Type B pancreatic cell (in vitro differentiated cells): ENCODE results near the gene PKP3. TPM values are rescaled to one million over a fixed set of nuclear protein-coding genes. Genes with fewer than 3 reads are reported as not detected.
A peak's percentile ranks its signal among the peaks of the same experiment; 100 is the strongest.

Experiments
- DNase-seq: peaks from one replicate; pipeline ENCODE4 v3.0.0; 2021; ENCODE audit warnings: mixed read lengths; ENCODE audit not compliant: unreplicated experiment; ENCODE audit errors: extremely low spot score
- H3K27ac Mint-ChIP-seq: 2 replicates; pipeline ENCODE4 v1.8.0; 2021; ENCODE audit warnings: mild to moderate bottlenecking, mixed read lengths
- H3K27me3 Mint-ChIP-seq: 2 replicates; pipeline ENCODE4 v1.8.0; 2021; ENCODE audit warnings: mixed read lengths
- H3K36me3 Mint-ChIP-seq: 2 replicates; pipeline ENCODE4 v1.8.0; 2021; ENCODE audit warnings: mixed read lengths
- H3K4me1 Mint-ChIP-seq: one replicate; pipeline ENCODE4 v1.8.0; 2021; ENCODE audit warnings: mixed read lengths; ENCODE audit not compliant: unreplicated experiment
- H3K4me3 Mint-ChIP-seq: 2 replicates; pipeline ENCODE4 v1.8.0; 2021; ENCODE audit warnings: mild to moderate bottlenecking, mixed read lengths
- H3K9me3 Mint-ChIP-seq: 2 replicates; pipeline ENCODE4 v1.8.0; 2021; ENCODE audit warnings: mixed read lengths
- total RNA-seq: library from RNA; stranded (reverse); gene quantifications from 2 replicates; pipeline ENCODE4 v1.2.1, GENCODE V29; 2021; ENCODE audit warnings: low replicate concordance
- TF ChIP-seq, protein P1 (sequence below): fragments of 200-600 bp; sonication (generic); conservative IDR thresholded peaks from 2 replicates; pipeline ENCODE4 v1.5.0; 2021; ENCODE audit warnings: antibody characterized with exemption, mild to moderate bottlenecking

Gene PKP3
- total RNA-seq, 1 donor from 2014 or later = 51.6 TPM

DNA sequence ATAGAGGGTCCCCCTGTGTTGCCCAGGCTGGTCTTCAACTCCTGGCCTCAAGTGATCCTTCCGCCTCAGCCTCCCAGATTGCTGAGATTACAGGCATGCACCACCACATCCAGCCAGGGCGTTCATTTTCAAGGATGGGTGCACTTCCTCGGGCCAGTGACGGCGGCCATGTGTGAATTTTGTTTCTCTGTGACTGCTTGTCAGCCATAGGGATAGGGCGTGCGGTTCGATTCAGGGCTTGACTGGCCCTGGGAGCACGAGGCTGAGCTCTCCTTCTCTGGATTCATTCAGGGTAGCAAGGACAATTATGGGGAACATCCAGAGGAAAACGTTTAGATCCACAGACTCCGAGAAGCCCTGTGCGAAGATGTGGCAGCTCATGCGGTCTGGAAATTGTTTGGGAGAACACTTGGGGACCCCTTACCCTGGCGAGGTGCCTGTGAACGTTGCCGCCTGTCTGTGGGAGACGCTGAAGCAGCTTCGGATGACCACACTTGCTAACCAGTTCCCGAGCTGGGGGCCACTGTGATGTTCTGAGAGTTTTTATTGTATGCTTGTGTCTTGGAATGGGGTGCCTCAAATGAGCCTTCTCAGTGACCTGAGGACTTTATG lies 59.0 kb downstream of the PKP3 start:
- Mint-ChIP-seq H3K4me1 (peaks cover 16% of the 10 kb centered on the region), H3K4me3 (peak overlapping the region; percentile 49), H3K36me3 (peaks cover 11% of the 10 kb centered on the region), H3K27ac (peak overlapping the region; percentile 16), H3K27me3 (no peaks in the 10 kb centered on the region), H3K9me3 (no peaks in the 10 kb centered on the region)
- TF ChIP-seq, protein P1, sequence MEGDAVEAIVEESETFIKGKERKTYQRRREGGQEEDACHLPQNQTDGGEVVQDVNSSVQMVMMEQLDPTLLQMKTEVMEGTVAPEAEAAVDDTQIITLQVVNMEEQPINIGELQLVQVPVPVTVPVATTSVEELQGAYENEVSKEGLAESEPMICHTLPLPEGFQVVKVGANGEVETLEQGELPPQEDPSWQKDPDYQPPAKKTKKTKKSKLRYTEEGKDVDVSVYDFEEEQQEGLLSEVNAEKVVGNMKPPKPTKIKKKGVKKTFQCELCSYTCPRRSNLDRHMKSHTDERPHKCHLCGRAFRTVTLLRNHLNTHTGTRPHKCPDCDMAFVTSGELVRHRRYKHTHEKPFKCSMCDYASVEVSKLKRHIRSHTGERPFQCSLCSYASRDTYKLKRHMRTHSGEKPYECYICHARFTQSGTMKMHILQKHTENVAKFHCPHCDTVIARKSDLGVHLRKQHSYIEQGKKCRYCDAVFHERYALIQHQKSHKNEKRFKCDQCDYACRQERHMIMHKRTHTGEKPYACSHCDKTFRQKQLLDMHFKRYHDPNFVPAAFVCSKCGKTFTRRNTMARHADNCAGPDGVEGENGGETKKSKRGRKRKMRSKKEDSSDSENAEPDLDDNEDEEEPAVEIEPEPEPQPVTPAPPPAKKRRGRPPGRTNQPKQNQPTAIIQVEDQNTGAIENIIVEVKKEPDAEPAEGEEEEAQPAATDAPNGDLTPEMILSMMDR = no peak
- DNase-seq = no peak

DNA sequence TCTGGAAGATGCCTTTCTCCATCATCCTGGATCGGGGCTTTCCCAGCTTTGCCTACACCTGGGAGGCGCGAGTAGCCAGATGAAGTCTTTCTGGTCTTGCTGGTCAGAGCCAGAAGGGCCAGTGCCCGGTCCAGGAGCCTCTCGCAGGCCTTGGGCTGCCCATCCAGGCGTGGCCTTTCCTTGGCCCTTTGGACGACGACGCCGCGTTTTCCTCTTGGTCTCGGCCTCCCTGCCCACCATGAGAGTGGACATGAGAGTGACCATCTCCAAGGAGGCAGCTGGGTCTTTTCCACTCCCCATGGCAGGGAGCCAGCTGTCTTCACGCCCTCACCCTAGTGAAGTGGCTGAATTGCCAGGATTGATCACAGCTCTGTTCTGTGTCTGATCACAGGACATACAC lies 59.6 kb downstream of the PKP3 start:
- H3K27ac Mint-ChIP-seq = no peak overlapping the region
- no peaks in the 10 kb centered on the region for H3K9me3 Mint-ChIP-seq
- TF ChIP-seq, protein P1 = no peak
- DNase-seq = no peak
- peak overlapping the region; percentile 8 for H3K4me3 Mint-ChIP-seq
- H3K4me1 Mint-ChIP-seq = peaks cover 16% of the 10 kb centered on the region
- no peaks in the 10 kb centered on the region for H3K27me3 Mint-ChIP-seq
- peaks cover 11% of the 10 kb centered on the region for H3K36me3 Mint-ChIP-seq

DNA sequence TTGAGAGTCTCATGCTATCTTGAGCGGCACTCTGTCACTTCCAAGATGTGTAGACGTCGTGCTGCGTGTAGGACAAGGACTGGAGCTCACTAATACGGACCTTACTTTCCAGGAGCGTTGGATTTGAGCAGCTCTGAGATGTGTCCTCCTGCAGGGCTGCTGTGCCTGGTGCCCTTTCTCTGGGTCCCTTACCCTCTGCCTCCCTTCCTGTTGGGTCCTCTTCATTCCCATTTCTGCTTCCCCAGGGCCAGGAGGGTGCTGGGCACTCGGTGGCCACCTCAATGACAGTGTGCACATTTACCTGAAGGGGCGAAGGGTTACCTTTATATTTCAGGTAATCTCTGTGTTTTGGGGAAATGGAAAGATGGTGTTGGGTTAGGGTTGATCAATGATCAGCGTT lies 60.0 kb downstream of the PKP3 start:
- peak overlapping the region; percentile 8 for H3K4me3 Mint-ChIP-seq
- H3K27me3 Mint-ChIP-seq = no peaks in the 10 kb centered on the region

More for the DNA sequence above, 60.0 kb downstream of the PKP3 start:
- Mint-ChIP-seq H3K9me3 (no peaks in the 10 kb centered on the region), H3K4me1 (peaks cover 16% of the 10 kb centered on the region), H3K27ac (no peak overlapping the region), H3K36me3 (peaks cover 11% of the 10 kb centered on the region)
- TF ChIP-seq, protein P1 = no peak
- DNase-seq = no peak

Other genes with a start within 250 kb of the PKP3 start
- not detected in 2 replicates for gene SCGB1C1, start 201.1 kb upstream of the PKP3 start, total RNA-seq
- 48.4 and 59.5 TPM in 2 replicates for gene BET1L, start 186.8 kb upstream of the PKP3 start, total RNA-seq
- gene RIC8A, start 186.5 kb upstream of the PKP3 start, total RNA-seq = 106 and 114 TPM in 2 replicates
- gene SIRT3, start 157.9 kb upstream of the PKP3 start, total RNA-seq = 18.8 and 33.7 TPM in 2 replicates
- gene PSMD13, start 157.2 kb upstream of the PKP3 start, total RNA-seq = 112 and 115 TPM in 2 replicates
- 0.19 TPM in 1 of 2 replicates, not detected in the other for gene NLRP6, start 115.8 kb upstream of the PKP3 start, total RNA-seq
- 12.6 and 32.5 TPM in 2 replicates for gene PGGHG, start 105.1 kb upstream of the PKP3 start, total RNA-seq
- not detected in 2 replicates for gene IFITM5, start 94.7 kb upstream of the PKP3 start, total RNA-seq
- 109 and 238 TPM in 2 replicates for gene IFITM2, start 86.4 kb upstream of the PKP3 start, total RNA-seq
- gene IFITM1, start 80.2 kb upstream of the PKP3 start, total RNA-seq = 34.1 and 192 TPM in 2 replicates
- 175 and 354 TPM in 2 replicates for gene IFITM3, start 73.3 kb upstream of the PKP3 start, total RNA-seq
- gene B4GALNT4, start 24.7 kb upstream of the PKP3 start, total RNA-seq = 95.0 and 185 TPM in 2 replicates
- gene SIGIRR, start 20.8 kb downstream of the PKP3 start, total RNA-seq = 36.2 and 44.0 TPM in 2 replicates
- gene ANO9, start 47.8 kb downstream of the PKP3 start, total RNA-seq = 25.3 and 66.6 TPM in 2 replicates
- gene PTDSS2, start 56.1 kb downstream of the PKP3 start, total RNA-seq = 33.6 and 46.9 TPM in 2 replicates
- 84.5 and 128 TPM in 2 replicates for gene RNH1, start 113.0 kb downstream of the PKP3 start, total RNA-seq
- 54.6 and 63.1 TPM in 2 replicates for gene HRAS, start 141.4 kb downstream of the PKP3 start, total RNA-seq
- 1.7 and 1.8 TPM in 2 replicates for gene LRRC56, start 143.3 kb downstream of the PKP3 start, total RNA-seq
- gene LMNTD2, start 166.5 kb downstream of the PKP3 start, total RNA-seq = 6.7 and 7.2 TPM in 2 replicates
- gene RASSF7, start 166.8 kb downstream of the PKP3 start, total RNA-seq = 35.7 and 75.8 TPM in 2 replicates
- gene PHRF1, start 182.3 kb downstream of the PKP3 start, total RNA-seq = 38.7 and 40.8 TPM in 2 replicates
- gene IRF7, start 221.7 kb downstream of the PKP3 start, total RNA-seq = 16.4 and 20.5 TPM in 2 replicates
- 7.1 and 23.0 TPM in 2 replicates for gene CDHR5, start 230.7 kb downstream of the PKP3 start, total RNA-seq
- 3.1 and 15.3 TPM in 2 replicates for gene SCT, start 233.0 kb downstream of the PKP3 start, total RNA-seq
- 0.59 and 1.2 TPM in 2 replicates for gene DRD4, start 243.1 kb downstream of the PKP3 start, total RNA-seq